HG03439 (cell line): Measurements from ENCODE around the gene JMY.
A peak's percentile ranks its signal among the peaks of the same experiment; 100 is the strongest.

Experiments used
- ATAC-seq: cut with Tn5 transposase; IDR thresholded peaks from one replicate; pipeline ENCODE4 v1.9.1; 2021; ENCODE audit warnings: mild to moderate bottlenecking, moderate library complexity; ENCODE audit not compliant: unreplicated experiment

JMY gene

GRCh38 chr5:79235634-79236361, at the start of gene JMY:
JMY (plus strand) TSS chr5:79236131; CDS start chr5:79236651, 520 bp downstream.
- ATAC-seq: peak; percentile 67

DNA sequence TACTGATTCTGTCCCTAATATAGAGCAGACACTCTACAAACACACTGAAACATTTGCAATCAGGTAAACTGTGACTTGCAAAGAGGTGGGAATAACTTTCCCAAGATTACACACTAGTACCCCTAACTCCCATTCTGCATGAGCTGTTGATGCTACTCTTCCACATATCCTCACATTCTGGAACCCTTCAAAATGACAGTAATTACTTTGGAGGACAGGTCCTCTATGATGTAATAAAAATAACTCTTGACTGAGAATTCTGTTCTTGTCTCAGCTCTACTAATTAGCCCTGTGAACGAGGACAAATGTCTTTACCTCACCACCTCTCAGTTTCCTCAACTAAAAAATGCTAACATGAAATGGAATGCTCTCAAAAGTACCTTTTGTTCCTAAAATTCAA, 49.5 kb upstream of the JMY start:
- no peak for ATAC-seq

- ATAC-seq: no peak
Measured at GRCh38 chr5:79189439-79190234, 46.3 kb upstream of the JMY start.

DNA sequence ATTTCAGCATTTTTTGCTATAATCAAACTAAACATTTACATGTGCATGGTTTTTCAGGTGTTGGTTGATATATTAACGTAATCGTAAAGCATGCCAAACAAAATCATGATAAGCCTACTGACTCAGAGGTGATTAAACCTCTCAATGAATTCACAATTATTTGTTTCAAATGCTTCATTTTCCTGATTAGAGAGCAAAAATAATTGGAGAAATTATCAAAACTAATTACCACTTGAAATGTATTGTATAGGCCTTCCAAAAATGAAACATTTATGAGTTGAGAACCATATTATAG, 45.7 kb upstream of the JMY start:
- ATAC-seq: no peak

DNA sequence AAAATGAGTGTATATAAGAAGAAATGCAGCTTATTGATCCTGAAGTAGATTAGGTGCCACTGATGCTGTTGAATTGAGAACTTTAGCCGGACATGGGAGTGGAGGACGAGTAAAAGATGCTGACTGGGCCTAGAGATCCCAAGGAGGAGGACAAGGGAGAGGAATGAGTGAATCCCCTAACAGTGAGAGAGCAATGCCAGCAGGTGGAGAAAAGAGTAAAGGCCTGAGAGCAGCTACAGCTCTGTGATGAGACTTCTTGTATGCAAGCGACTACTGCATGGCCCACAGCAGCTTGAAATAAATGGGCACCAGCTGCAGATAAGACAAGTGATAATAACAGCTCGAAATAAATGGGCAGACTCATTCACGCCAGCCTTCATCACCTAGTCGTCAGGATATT, 44.5 kb upstream of the JMY start:
- no peak for ATAC-seq

- no peak for ATAC-seq
Measured at GRCh38 chr5:79193643-79194042, 42.3 kb upstream of the JMY start.

- ATAC-seq: no peak
Measured at GRCh38 chr5:79200573-79201183, 35.3 kb upstream of the JMY start.

- ATAC-seq: no peak
Measured at GRCh38 chr5:79201206-79201605, 34.7 kb upstream of the JMY start.

DNA sequence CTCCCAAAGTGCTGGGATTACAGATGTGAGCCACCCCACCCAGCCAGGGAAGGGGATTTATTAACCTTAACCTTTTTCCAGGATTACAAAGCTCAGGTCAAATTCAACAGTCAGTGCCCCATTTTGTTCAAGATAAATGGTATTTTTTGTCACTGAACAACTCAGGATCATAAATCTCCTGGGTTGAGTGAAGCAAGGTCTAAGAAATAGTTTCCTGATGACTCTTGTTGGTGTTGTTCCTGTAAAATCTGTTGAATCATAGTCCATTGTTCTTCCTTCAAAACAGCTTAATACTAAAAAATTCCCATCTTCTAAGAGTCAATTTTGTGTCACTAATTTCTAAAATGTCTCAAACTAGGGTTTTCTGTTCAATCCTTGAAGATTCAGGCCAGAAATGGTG, 33.9 kb upstream of the JMY start:
- ATAC-seq: no peak

DNA sequence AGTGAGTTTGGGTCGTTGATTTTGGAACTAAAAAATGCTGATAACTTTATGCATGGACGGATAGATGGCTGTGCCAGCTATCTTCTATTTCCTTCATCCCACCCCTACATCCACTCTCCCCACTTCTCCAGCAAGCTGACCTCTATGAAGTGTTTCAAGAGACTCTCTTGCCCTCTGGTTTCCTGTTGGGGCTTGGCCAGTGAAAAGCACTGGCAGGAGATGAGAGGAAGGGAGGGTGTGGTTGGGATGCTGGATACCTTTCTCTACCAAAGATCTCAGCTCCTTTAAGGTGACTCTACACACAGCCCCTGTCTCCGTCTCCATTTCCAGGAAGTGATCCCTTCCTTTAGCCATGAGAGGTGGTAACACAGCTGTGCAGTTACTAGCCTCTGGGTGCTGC, 30.0 kb upstream of the JMY start:
- ATAC-seq: no peak

- no peak for ATAC-seq
Measured at GRCh38 chr5:79206541-79206940, 29.4 kb upstream of the JMY start.

GRCh38 chr5:79209505-79209904, 26.4 kb upstream of the JMY start:
- no peak for ATAC-seq

GRCh38 chr5:79224286-79224984, 11.5 kb upstream of the JMY start:
- ATAC-seq: no peak

DNA sequence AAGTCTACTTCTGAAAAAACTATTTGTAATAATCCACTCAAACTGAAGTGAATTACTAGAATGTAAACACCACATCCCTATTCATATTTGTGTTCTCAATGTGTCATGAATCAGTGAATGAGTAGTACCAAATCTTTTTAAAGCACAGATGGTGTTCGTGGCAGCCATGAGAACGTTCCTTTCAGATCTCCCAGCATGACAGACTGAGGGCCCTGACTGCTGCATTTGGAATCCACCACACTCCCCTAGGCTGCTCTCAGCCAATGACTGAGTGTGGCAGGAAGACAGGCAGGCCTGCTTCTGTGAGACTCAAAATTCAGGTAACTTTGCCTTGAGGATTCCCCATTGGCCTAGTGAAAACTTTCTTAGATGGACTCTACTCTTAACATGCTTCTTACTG, 10.9 kb upstream of the JMY start:
- ATAC-seq: no peak

DNA sequence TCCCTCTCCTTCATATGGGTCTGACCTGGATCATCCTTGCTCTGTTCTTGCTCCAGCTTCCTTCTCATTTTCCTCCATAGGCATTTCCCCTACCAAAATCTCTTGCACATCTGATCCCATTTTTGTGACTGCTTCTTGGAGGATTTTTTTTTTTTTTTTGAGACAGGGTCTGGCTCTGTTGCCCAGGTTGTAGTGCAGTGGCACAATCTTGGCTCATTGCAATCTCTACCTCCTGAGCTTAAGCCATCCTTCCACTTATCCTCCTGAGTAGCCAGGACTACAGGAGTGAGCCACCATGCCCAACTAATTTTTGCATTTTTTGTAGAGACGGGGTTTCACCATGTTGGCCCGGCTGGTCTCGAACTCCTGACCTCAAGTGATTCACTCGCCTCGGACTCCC, 10.5 kb upstream of the JMY start:
- ATAC-seq: no peak

GRCh38 chr5:79227484-79228025, 8.4 kb upstream of the JMY start:
- no peak for ATAC-seq

DNA sequence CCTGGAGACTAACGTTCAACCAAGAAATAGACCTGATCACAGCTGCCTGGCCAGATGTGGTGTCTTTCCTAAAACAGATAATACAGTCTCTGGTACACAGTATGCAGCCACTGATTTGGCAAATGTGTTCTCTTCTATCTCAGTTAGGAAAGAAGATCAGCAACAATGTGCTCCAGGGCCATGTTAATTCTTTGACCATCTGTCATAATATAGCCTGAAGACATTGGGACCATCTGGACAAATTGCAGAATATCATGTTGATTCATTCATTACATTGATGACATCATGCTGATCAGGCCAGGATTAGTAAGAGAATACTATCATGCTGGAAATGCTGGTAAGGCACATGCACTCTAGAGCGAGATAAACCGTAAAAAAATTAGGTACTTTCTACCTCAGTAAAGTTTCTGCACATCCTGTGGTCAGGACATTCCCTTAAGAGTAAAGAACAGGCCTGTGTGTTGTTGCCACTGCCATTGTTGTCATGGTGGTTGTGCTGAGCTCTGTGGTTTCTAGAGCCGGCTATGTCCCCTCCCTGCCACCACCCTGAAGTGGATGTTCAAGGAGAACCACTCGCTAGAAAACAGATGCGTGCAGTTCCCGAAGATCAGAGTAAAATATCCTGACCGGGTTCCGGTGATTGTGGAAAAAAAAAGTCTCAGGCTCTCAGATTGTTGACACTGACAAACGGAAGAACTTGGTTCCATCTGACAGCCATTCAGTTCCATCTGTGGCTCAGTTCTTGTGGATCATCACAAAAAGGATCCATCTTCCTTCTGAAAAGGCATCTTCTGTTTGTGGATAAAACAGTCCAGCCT, 6.4 kb upstream of the JMY start:
- ATAC-seq: peak; percentile 60

GRCh38 chr5:79235261-79235633, 684 bp upstream of the JMY start:
- peak; percentile 27 for ATAC-seq

- peak; percentile 27 for ATAC-seq
Measured at GRCh38 chr5:79236362-79236969, 535 bp downstream of the JMY start.
